Medulla oblongata (tissue), 1 donor: ENCODE data around the gene MVB12B.
A peak's percentile ranks its signal among the peaks of the same experiment; 100 is the strongest.

Source experiments
- DNase-seq: peaks from one replicate; pipeline ENCODE4 v3.0.0-alpha.2; 2015; ENCODE audit errors: extremely low spot score

MVB12B gene

GRCh38 chr9:126302730-126303129 is 23.9 kb upstream of the MVB12B start:
- no peak for DNase-seq

DNA sequence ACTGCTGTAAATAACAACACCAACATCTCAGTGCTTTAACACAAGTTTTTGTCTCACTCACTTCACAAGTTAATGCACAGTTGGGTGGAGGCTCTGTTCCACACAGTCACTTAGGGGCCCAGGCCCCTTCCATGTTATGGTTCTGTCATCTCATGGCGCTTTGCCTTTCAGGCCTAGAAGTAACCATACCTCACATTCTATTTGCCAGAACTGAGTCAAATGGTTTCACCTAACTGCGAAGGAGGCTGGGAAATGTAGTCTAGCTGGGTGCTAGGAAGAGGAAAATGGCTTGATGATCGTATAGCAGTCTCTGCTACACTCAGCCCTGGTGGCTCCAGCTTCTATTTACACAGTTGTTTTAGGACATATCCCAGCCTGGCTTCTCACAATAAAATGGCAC is 23.1 kb upstream of the MVB12B start:
- DNase-seq = no peak

DNA sequence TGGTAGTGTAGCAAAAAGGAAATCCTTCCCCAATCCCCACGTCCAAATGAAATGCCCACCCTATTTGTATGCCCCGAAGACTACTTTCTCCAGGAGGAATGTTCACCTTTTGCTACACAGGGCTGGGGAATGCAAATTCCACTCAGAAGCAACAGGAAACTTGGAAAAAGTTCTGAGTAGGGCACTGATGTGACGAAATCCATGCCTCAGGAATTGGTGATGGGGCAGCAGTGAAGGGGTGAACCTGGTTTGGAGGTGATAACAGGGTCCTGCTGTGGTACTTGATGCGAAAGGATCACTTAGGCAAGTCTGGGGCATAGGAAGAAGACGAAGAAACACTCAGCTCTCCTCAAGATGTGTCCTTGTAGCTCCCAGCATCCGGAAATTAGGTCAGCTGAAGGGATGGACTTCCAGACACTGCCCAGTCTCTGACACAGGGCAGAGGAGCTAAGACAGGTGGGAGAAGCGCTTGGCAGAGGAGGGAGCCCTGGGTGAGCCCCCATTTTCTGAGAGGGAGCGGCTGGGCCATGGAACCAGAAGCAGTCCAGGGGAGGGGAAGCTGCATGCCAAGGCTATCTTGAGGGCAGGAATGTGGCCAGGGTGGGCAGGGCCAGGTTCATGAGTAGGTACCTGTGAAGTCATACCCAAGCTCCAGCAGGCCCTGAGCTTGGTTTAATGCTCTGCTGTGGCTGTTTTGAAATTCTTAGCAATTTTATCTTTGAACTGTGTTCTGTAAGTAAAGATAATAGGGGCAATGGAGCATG is 22.2 kb upstream of the MVB12B start:
- DNase-seq = no peak

- no peak for DNase-seq
Measured at GRCh38 chr9:126304971-126305320, 21.7 kb upstream of the MVB12B start.

GRCh38 chr9:126306071-126306647 is 20.5 kb upstream of the MVB12B start:
- DNase-seq = no peak

DNA sequence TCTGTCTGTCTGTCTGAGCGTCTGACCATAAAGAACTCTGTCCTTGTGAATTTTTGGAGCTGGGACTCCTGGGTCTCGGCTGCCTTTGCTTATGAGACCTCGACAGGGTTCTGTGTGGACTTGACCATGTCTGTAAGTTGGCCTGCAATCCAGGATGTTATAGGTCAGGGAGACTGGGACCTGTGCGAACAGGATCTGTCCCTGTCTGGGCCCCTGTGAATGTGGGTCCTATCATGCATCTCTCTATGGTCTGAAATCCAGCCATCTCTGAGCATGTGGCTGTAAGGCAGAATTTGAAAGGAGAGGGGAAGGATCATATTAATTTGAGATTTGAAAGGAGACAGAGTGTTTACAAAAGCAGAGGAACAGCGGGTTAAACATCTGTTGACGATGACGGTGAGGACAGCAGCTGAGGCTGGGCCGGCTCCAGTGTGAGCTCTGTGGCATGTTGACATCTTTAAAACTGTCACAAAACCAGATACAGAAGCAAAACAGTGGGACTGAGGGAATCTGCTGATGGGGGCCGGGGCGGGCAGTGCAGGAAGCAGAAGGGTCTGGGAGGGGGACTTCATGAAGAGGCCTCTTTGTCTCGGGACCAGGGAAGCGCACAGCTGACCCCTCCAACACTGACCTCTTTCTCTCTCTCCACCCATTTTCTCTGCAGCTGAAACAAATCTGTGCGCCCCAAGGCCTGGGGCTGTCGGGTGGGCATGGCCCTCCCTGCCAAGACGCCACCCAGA is 19.1 kb upstream of the MVB12B start:
- peak; percentile 93 for DNase-seq

DNA sequence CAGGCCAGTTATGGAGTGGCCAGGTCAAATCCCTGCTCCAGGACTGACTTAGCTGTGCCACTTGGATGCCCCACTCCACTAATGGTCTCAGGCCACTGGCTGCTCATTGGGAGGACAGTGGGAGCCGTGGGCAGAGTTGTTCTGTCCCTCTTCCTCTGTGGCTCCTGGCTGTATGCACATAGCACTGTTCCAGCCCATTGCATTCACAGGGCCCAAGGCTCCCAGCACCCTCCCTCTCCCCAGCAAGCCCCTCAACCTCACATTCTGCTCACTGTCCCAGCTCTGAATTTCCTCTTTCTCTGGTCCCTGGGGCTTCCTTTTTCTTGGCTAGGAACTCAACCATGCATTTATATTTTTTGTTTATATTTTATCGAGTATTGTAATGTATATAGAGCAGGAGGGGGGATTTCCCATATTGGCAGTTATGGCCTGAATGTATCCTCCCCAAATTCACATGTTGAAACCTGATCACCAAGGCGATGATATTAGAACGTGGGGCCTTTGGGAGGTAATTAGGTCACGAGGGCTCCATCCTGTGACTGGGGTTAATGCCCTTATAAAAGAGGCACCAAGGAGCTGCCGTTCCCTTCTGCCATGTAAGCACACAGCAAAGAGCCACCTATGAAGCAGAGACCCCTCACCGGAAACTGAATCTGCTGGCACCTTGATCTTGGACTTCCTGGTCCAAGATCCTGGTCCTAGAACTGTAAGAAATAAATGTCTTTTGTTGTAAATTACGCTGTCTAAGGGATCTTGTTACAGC is 17.0 kb upstream of the MVB12B start:
- DNase-seq = peak; percentile 8

DNA sequence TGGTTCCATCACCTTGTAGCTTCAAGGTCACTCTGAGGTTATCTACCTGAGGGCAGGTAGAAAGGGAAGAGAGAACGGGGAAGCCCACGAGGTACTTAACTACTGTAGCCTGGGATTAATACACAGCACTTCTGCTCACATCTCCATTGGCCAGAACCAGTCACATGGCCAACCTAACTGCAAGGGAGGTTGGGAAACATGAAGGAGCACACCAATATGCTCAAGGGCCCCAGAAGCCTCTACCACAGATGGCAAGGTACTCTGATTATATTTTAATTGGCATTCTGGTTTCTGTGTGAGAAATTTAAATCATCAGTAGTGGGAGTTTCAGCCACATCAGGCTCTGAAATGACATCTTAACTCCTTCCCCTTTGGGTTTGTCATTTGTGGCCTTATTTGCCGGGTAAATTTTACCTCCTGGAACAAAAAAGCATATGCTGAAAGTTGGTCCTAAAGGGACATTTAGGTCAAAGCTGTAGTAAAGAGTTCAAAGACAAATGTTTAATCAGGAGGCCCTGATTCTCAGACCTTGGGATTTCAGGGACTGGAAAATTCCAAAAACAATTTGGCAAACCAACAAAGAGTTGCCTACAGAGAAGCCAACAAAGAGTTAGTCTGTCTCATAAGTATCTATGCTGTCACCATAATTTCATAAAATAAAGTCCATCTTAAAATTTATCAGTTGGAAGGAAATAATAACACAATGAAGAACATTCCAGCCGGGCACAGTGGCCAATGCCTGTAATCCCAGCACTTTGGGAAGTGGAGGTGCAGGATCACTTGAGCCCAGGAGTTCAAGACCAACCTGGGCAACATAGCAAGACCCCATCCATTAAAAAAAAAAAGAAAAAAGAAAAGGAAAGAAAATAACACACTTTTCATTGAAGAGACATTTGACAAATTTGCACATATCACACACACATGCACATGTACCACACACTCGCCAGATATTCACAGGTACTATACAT is 13.8 kb upstream of the MVB12B start:
- DNase-seq = no peak

DNA sequence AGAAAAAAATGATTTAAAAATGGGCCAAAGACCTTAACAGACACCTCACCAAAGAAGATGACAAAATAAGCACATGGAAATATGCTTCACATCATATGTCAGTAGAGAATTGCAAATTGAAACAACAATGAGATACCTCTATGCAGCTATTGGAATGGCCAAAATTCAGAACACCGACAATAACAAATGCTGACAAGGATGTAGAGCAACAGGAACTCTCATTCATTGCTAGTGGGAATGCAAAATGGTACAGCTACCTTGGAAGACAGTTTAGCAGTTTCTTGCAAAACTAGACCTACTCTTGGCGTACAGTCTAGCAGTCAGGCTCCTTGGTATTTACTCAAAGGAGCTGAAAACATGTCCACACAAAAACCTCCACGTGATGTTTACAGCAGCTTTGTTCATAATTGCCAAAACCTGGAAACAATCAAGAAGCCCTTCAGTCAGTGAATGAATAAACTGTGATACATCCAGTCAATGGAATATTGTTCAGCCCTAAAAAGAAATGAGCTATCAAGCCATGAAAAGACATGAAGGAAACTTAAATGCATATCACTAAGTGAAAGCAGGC is 10.5 kb upstream of the MVB12B start:
- no peak for DNase-seq

- DNase-seq = no peak
Measured at GRCh38 chr9:126317513-126317912, 9.1 kb upstream of the MVB12B start.

DNA sequence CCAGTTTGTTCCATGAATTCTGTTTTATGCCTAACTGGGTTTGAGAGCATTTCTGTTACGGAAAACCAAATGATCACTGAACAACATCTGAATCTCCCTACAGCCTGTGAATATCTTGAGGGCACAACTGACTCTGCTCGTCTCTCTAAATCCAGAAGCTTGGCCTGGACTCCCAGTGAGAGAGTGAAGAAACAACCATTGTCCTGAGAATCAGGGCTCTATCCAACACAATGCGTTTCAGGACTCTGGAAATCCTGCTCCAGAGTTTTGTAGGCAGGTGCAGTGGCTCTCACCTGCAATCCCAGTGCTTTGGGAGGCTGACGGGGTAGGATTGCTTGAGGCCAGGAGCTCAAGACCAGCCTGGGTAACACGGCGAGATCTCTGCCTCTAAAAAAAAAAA is 7.8 kb upstream of the MVB12B start:
- peak; percentile 74 for DNase-seq

DNA sequence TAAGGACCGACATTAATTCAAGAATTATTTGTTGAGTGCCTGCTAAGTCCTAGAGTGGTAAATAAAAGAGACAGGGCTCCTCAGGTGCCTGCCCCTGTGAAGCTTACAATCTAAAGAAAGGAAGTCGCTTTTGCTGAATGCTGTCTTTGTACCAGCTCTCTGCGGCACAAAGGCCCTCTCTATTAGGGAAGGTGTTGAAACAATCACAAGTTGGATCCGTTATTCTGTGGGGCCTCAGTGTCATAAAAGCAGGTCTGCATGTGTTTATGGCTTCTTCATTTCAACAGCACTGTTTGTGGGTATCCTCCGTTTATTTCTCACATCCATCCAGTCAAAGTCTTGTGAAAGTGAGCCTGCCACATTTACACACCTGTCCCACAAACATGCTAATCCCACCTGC is 7.0 kb upstream of the MVB12B start:
- no peak for DNase-seq

DNA sequence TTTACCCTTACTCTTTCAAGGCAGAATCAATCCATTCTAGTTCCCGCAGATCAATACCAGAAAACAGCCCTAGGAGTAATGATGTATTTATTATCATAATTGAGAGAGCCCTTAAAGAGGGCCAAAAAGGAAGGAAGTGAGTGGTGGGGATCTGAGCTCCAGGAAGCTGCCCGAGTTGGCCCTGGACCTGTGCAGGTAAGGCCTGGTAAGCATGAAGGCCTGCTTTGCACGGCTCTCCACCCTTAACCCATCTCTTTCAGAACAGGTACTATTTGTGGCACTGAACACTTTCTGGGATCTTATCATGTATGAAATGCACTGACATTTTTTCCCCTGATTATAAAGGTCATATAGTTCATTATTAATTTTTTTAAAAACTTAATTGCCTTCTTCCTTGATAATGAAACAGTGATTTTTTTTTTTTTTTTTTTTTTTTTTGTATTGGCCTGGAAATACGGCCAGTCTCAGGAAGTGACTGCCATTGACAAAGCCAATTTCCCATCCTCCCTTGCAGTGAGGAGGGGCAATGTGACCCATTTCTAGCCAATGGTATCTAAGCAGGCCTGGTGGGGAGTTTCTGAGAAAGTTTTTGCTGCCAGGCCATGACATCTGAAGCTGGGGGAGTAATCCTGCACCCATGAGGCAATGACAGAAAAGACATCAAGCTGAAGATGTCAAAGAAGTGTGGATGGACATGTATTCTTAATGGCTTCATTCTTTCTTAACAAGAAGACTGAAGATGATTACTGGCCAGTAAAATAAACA is 6.3 kb upstream of the MVB12B start:
- DNase-seq = no peak

GRCh38 chr9:126321742-126322141 is 4.9 kb upstream of the MVB12B start:
- no peak for DNase-seq

DNA sequence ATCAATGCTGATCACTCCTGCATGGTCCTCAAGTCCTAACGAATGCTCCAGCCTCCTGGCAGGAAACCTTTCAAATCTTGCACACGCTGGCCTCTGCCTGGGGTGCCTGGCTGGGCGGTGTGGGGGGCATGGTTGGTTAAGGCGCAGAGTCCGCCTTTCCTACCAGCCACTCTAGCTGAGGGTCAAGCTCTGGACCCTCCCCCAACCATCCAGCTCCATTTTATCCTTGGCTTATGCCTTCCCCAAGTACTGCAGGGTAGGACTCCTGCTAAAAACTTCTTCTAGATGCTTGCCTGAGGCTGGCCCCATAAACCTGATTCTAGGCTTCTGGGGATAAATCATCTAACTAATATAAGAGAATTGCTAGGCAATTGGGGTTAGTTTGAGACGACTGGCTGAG is 808 bp upstream of the MVB12B start:
- no peak for DNase-seq

DNA sequence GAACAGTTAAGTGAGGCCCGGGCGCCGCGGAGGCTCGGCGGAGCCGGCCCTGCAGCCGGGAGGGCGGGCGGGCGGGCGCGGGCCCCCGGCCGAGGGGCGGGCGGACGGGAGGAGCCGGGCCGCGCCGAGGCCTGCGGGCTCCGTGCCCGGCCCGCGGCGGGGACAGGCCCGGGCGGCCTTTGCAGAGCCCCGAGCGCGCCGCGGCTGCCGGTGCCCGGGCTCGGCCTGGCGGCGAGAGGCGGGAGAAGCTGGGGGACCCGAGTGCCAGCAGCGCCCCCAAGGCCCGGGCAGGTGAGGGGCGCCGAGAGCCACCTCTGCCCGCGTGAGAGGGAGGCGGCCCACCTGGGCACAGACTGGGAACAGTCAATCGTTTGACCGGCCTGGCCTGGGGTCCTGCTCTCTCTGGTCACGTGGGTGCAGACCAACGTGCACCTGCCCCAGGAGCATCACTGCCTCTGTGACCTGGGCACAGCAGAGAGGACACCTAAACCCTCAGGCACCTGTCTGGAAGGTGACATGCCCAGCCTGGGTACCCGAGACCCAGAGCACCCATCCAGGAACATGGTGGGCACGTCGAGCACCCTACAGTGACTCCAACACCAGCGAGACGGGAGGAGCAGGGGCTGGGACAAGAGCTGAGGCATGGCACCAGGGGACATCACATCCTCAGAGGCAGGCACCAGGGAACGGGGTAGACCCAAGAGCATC is 531 bp downstream of the MVB12B start:
- DNase-seq = peak; percentile 51

GRCh38 chr9:126327714-126328185 is 1.1 kb downstream of the MVB12B start:
- peak; percentile 69 for DNase-seq

DNA sequence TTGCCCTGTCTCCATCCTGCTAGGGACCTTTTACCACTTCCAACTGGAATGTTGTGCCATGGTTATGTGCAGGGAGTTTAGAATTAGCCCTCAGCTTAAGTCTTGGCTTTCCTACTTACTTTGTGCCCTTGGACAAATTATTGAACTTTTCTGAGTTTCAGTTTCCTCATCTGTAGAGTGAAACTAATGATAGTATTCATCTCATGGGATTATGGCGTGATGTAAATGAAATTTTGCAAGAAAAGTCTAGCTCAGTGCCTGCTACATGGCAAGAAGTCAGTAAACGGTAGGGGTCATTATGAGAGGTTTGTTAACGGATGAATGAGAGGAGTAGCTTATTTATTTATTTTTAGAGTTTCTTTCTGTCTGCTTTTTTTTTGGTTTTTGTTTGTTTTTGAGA is 1.8 kb downstream of the MVB12B start:
- peak; percentile 18 for DNase-seq
